ENCODE measurements around the gene RNF44. TPM values are rescaled to one million over a fixed set of nuclear protein-coding genes. Genes with fewer than 3 reads are reported as not detected.

RNF44 gene
- total RNA-seq, result 9.5 and 13.0 TPM in 2 replicates
- 17.4 and 19.6 TPM in 2 replicates for polyA plus RNA-seq

DNA sequence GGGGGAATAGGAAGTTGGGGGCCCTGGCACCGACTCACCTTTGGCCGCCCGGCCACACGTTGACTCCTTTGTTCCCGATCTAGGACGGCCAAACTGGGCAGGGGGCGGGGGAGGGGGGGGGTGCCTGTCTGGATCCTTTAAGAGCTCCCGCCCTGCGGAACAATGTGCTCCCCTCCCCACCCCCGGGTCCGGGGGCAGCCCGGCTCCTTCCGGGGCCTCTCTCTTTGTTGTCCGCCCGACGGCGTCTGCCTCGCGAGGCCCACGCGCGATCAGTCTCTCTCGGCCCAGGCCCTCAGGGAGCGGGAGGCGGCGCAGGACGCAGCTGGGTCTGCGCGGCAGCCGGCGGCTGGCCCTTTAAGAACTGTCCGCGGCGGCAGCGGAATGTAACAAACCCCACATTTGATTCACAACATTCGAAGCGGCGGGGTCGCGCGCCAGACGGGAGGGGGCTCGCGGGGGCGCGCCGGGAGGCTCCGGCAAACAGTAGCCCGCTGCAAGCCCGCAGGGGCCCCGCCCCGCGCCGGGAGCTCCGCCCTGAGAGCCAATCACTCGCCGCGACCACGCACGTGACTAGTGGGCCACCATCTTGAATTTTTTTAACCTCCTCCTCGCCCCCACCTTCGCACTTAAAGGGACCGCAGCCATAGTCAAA lies at the start of gene RNF44:
RNF44 (minus strand) TSS at position 501 of the 652 bp plus-strand sequence. CDS start 4,930 bp downstream, outside the sequence.
- TF ChIP-seq, protein P1, sequence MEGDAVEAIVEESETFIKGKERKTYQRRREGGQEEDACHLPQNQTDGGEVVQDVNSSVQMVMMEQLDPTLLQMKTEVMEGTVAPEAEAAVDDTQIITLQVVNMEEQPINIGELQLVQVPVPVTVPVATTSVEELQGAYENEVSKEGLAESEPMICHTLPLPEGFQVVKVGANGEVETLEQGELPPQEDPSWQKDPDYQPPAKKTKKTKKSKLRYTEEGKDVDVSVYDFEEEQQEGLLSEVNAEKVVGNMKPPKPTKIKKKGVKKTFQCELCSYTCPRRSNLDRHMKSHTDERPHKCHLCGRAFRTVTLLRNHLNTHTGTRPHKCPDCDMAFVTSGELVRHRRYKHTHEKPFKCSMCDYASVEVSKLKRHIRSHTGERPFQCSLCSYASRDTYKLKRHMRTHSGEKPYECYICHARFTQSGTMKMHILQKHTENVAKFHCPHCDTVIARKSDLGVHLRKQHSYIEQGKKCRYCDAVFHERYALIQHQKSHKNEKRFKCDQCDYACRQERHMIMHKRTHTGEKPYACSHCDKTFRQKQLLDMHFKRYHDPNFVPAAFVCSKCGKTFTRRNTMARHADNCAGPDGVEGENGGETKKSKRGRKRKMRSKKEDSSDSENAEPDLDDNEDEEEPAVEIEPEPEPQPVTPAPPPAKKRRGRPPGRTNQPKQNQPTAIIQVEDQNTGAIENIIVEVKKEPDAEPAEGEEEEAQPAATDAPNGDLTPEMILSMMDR (IDR thresholded peaks at IDR 0.05; ENCODE audit: poor library complexity), result no peak
- TF ChIP-seq EZH2phosphoT487 (IDR thresholded peaks at IDR 0.05; ENCODE audit: low read depth, severe bottlenecking, unreplicated experiment), result no peak
- TF ChIP-seq EZH2 (IDR thresholded peaks at IDR 0.05; ENCODE audit: borderline replicate concordance), result no peak
- Histone ChIP-seq H3K79me2 (peaks cover 52% of the 10 kb centered on the region), H3K27me3 (no peaks in the 10 kb centered on the region), H3K4me2 (peak within 1 kb of the TSS; percentile 95), H3K9me3 (ENCODE audit: low read depth) (no peaks in the 10 kb centered on the region), H3K9me2 (replicated peaks; ENCODE audit: insufficient read depth) (no peaks in the 10 kb centered on the region), H3K4me1 (ENCODE audit: insufficient read depth) (peaks cover 42% of the 10 kb centered on the region), H3K4me3 (peak within 1 kb of the TSS; percentile 100), H3K36me3 (replicated peaks; ENCODE audit: insufficient read depth, low read depth) (no peaks in the 10 kb centered on the region), H4K20me1 (ENCODE audit: insufficient read depth, poor library complexity, severe bottlenecking) (peaks cover 35% of the 10 kb centered on the region), H2AFZ (peak within 1 kb of the TSS; percentile 62), H3K27ac (peak within 1 kb of the TSS; percentile 96)
- WGBS (ENCODE audit: low lambda C conversion rate, missing lambda C conversion rate), result 1% methylated on average over 45 of the region's 63 CpGs
- peak; percentile 98 for DNase-seq (ENCODE audit: low spot score)

DNA sequence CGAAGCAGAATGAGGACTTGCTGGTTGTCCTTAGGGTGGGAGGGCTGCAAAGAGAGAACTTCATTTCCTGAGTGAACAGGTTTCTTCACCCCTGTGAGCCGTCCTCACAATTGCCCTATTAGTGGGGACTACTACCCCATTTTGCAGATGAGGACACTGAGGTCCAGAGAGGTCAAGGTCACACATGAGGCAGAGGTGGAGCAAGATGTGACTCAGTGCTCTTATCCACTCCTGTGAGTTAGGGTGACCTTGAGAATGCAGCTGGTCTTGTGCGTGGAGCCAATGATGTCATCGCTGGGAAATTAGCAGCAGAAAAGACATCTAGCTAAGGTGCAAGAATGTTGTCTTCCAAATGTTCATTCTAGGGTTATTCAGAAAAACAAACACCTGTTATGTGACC lies 45.9 kb upstream of the RNF44 start:
- 89% methylated on average over 4 of the region's 4 CpGs for WGBS (ENCODE audit: low lambda C conversion rate, missing lambda C conversion rate)
- no peaks in the 10 kb centered on the region for H3K9me3 ChIP-seq (ENCODE audit: low read depth)
- H3K4me1 ChIP-seq (ENCODE audit: insufficient read depth), result no peaks in the 10 kb centered on the region
- no peaks in the 10 kb centered on the region for H3K27me3 ChIP-seq
- H4K20me1 ChIP-seq (ENCODE audit: insufficient read depth, poor library complexity, severe bottlenecking), result no peaks in the 10 kb centered on the region
- no peak for TF ChIP-seq EZH2phosphoT487 (IDR thresholded peaks at IDR 0.05; ENCODE audit: low read depth, severe bottlenecking, unreplicated experiment)
- TF ChIP-seq, protein P1 (IDR thresholded peaks at IDR 0.05; ENCODE audit: poor library complexity), result no peak
- no peak for TF ChIP-seq EZH2 (IDR thresholded peaks at IDR 0.05; ENCODE audit: borderline replicate concordance)
- no peak overlapping the region for H3K4me2 ChIP-seq
- no peaks in the 10 kb centered on the region for H3K9me2 ChIP-seq (replicated peaks; ENCODE audit: insufficient read depth)
- DNase-seq (ENCODE audit: low spot score), result no peak
- no peak overlapping the region for H3K4me3 ChIP-seq
- no peak overlapping the region for H3K27ac ChIP-seq
- no peaks in the 10 kb centered on the region for H3K79me2 ChIP-seq
- no peak overlapping the region for H2AFZ ChIP-seq
- no peaks in the 10 kb centered on the region for H3K36me3 ChIP-seq (replicated peaks; ENCODE audit: insufficient read depth, low read depth)

- Histone ChIP-seq H3K4me3 (no peak overlapping the region), H3K9me2 (replicated peaks; ENCODE audit: insufficient read depth) (no peaks in the 10 kb centered on the region), H3K27ac (no peak overlapping the region), H3K4me1 (ENCODE audit: insufficient read depth) (no peaks in the 10 kb centered on the region), H2AFZ (no peak overlapping the region), H3K9me3 (ENCODE audit: low read depth) (no peaks in the 10 kb centered on the region), H3K4me2 (no peak overlapping the region), H3K79me2 (no peaks in the 10 kb centered on the region), H4K20me1 (ENCODE audit: insufficient read depth, poor library complexity, severe bottlenecking) (no peaks in the 10 kb centered on the region), H3K27me3 (no peaks in the 10 kb centered on the region), H3K36me3 (replicated peaks; ENCODE audit: insufficient read depth, low read depth) (no peaks in the 10 kb centered on the region)
- DNase-seq (ENCODE audit: low spot score), result no peak
- 90% methylated on average over 12 of the region's 12 CpGs for WGBS (ENCODE audit: low lambda C conversion rate, missing lambda C conversion rate)
- TF ChIP-seq, protein P1 (IDR thresholded peaks at IDR 0.05; ENCODE audit: poor library complexity), result no peak
- TF ChIP-seq EZH2phosphoT487 (IDR thresholded peaks at IDR 0.05; ENCODE audit: low read depth, severe bottlenecking, unreplicated experiment) (no peak), EZH2 (IDR thresholded peaks at IDR 0.05; ENCODE audit: borderline replicate concordance) (no peak)
Observed at GRCh38 chr5:176581361-176581760, 44.2 kb upstream of the RNF44 start.

Measured in hepatocyte (in vitro differentiated cells).